GM13977 (cell line): ENCODE measurements around the gene IFT20.

Experiments used
- DNase-seq: peaks from one replicate; pipeline ENCODE4 v3.0.0; 2012; ENCODE audit warnings: low spot score
- CTCF ChIP-seq: IDR thresholded peaks from 2 replicates; pipeline ENCODE4 v1.5.1; 2012; ENCODE audit warnings: mild to moderate bottlenecking, control low read depth; ENCODE audit not compliant: insufficient read depth; ENCODE audit errors: extremely low read depth, missing control alignments
- in situ Hi-C: fragments of 300-500 bp; cut with MboI; formaldehyde crosslinking; loops from one replicate; pipeline ENCODE4 v1.12.0; 2022; ENCODE audit warnings: low sequenced_read_pairs, low pct_unique_long_range_greater_than_20kb, mixed read lengths, inconsistent platforms; ENCODE audit not compliant: unreplicated experiment

Gene IFT20

GRCh38 chr17:28318759-28319597, 16.3 kb downstream of the IFT20 start, which contains the start of gene TMEM97:
TSS of gene TMEM97 (plus strand) at chr17:28319200. CDS start at chr17:28319240, 40 bp downstream.
- in situ Hi-C loops: no loop called here
- DNase-seq: peak; percentile 96
- peak; percentile 1 for TF ChIP-seq CTCF

- DNase-seq: no peak
- in situ Hi-C loops: no loop called here
- no peak for TF ChIP-seq CTCF
Measured at GRCh38 chr17:28317966-28318758, 17.1 kb downstream of the IFT20 start.

GRCh38 chr17:28317099-28317965, 17.9 kb downstream of the IFT20 start:
- in situ Hi-C loops: no loop called here
- no peak for TF ChIP-seq CTCF
- DNase-seq: no peak

GRCh38 chr17:28315846-28316705, 19.2 kb downstream of the IFT20 start:
- no peak for TF ChIP-seq CTCF
- DNase-seq: no peak
- in situ Hi-C loops: no loop called here

- TF ChIP-seq CTCF: no peak
- in situ Hi-C loops: no loop called here
- no peak for DNase-seq
Measured at GRCh38 chr17:28313841-28314240, 21.4 kb downstream of the IFT20 start.
